GM21526 (cell line): ENCODE measurements around the gene CTNNAL1.

Experiments used
- ATAC-seq: cut with Tn5 transposase; IDR thresholded peaks from one replicate; pipeline ENCODE4 v1.9.1; 2021; ENCODE audit warnings: moderate library complexity; ENCODE audit not compliant: unreplicated experiment, low FRiP score

CTNNAL1 gene

GRCh38 chr9:109028457-109028856, 15.2 kb upstream of the CTNNAL1 start:
- no peak for ATAC-seq

- no peak for ATAC-seq
These were observed 13.9 kb upstream of the CTNNAL1 start for GRCh38 chr9:109027176-109027575.

GRCh38 chr9:109026306-109026705, 13.0 kb upstream of the CTNNAL1 start:
- no peak for ATAC-seq

GRCh38 chr9:109022873-109023272, 9.6 kb upstream of the CTNNAL1 start:
- no peak for ATAC-seq

- no peak for ATAC-seq
These were observed 7.5 kb upstream of the CTNNAL1 start for GRCh38 chr9:109020581-109021511.

GRCh38 chr9:109020113-109020512, 6.8 kb upstream of the CTNNAL1 start:
- no peak for ATAC-seq

GRCh38 chr9:109019420-109019819, 6.1 kb upstream of the CTNNAL1 start:
- ATAC-seq, result no peak

GRCh38 chr9:109017493-109017892, 4.2 kb upstream of the CTNNAL1 start:
- no peak for ATAC-seq

- ATAC-seq, result no peak
These were observed 3.8 kb upstream of the CTNNAL1 start for GRCh38 chr9:109017061-109017460.

GRCh38 chr9:109016132-109016531, 2.8 kb upstream of the CTNNAL1 start:
- no peak for ATAC-seq

- no peak for ATAC-seq
These were observed 1.4 kb upstream of the CTNNAL1 start for GRCh38 chr9:109014608-109015280.

GRCh38 chr9:109013679-109014607, 644 bp upstream of the CTNNAL1 start:
- ATAC-seq, result no peak

- ATAC-seq, result peak; percentile 30
These were observed 1.1 kb downstream of the CTNNAL1 start for GRCh38 chr9:109012009-109012875.

GRCh38 chr9:109011231-109011671, 2.0 kb downstream of the CTNNAL1 start:
- ATAC-seq, result no peak

GRCh38 chr9:109010746-109011145, 2.6 kb downstream of the CTNNAL1 start:
- peak; percentile 41 for ATAC-seq

- no peak for ATAC-seq
These were observed 7.6 kb downstream of the CTNNAL1 start for GRCh38 chr9:109005678-109006077.

- no peak for ATAC-seq
These were observed 10.2 kb downstream of the CTNNAL1 start for GRCh38 chr9:109003116-109003515.

- no peak for ATAC-seq
These were observed 11.2 kb downstream of the CTNNAL1 start for GRCh38 chr9:109002141-109002540.

- ATAC-seq, result no peak
These were observed 12.0 kb downstream of the CTNNAL1 start for GRCh38 chr9:109001275-109001676.

- ATAC-seq, result no peak
These were observed 16.2 kb downstream of the CTNNAL1 start for GRCh38 chr9:108997112-108997511.
